ENCODE results near the gene MFAP5. TPM values are rescaled to one million over a fixed set of nuclear protein-coding genes. Genes with fewer than 3 reads are reported as not detected.

MFAP5 gene, protein sequence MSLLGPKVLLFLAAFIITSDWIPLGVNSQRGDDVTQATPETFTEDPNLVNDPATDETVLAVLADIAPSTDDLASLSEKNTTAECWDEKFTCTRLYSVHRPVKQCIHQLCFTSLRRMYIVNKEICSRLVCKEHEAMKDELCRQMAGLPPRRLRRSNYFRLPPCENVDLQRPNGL
- total RNA-seq: not detected

DNA sequence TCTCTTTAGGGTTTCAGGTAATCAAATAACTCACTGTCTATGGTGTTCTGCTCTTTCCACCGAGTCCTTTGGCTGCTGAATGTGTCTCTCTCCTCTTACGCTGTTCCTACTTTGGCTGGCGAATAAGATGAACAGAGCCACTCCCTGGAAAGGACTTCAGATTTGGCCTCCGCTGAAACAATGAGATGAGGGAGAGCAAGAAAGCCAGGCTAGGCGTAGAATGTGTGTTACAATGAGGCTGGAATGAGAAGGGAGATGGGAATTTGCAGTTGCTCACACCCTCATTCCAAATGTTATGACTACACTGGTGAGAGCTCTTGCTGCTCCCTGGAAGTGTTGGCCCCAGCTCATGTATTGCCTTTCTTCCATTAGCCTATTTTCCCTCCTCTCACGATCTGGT lies at the start of gene MFAP5:
TSS of gene MFAP5 (minus strand) at position 234 of the 400 bp plus-strand sequence. CDS start 722 bp downstream, outside the sequence.
- no peak for DNase-seq
- POLR2A ChIA-PET: no interaction called here
- Mint-ChIP-seq H3K36me3 (ENCODE audit: low read depth) (no peaks in the 10 kb centered on the region), H3K27me3 (peaks cover 12% of the 10 kb centered on the region), H3K4me1 (no peaks in the 10 kb centered on the region), H3K4me3 (no peak within 1 kb of the TSS), H3K27ac (no peak within 1 kb of the TSS), H3K9me3 (no peaks in the 10 kb centered on the region)
- CTCF ChIA-PET: interaction anchor here (1.5 kb wide), 1 partner anchor 227 kb away, joined by 3 read pairs; no protein-coding TSS in a partner anchor

DNA sequence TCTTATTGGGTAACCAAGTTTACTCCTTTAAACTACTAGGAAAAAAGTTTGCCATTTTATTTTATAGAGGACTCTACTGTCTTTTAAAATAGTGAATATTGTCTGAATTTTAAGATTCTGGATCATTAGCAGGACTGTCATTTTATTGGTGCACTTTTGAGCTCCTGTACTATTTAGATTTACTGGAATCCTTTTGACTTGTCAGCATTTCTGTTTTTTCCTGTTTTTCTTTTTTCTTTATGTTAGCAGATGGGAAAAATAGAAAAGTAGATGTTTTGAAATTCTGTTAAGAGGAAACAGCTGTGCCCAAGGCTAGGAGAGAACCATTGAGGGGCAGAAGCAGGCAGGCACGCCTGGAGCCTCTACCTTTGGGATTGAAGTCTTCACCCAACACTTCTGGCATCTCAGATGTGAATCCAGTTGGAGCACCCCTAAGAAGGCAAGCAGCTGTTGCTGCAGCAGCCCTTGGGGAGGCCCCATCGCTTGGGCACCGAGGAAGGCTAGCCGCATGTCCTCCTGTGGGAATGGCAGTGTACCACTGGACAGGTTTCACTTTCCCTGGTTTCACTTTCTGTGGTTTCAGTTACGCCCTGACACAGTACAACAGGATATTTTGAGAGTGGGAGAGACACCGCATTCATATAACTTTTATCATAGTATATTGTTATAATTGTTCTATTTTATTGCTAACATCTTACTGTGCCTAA lies 46.7 kb upstream of the MFAP5 start:
- no peak for DNase-seq
- ChIA-PET POLR2A (no interaction called here), CTCF (interaction anchor here (0.7 kb wide), 1 partner anchor 52 kb away, joined by 3 read pairs; no protein-coding TSS in a partner anchor)
- no peak overlapping the region for H3K27ac Mint-ChIP-seq
- H3K36me3 Mint-ChIP-seq (ENCODE audit: low read depth): no peaks in the 10 kb centered on the region
- no peak overlapping the region for H3K4me3 Mint-ChIP-seq
- no peaks in the 10 kb centered on the region for H3K27me3 Mint-ChIP-seq
- no peaks in the 10 kb centered on the region for H3K9me3 Mint-ChIP-seq
- H3K4me1 Mint-ChIP-seq: no peaks in the 10 kb centered on the region

DNA sequence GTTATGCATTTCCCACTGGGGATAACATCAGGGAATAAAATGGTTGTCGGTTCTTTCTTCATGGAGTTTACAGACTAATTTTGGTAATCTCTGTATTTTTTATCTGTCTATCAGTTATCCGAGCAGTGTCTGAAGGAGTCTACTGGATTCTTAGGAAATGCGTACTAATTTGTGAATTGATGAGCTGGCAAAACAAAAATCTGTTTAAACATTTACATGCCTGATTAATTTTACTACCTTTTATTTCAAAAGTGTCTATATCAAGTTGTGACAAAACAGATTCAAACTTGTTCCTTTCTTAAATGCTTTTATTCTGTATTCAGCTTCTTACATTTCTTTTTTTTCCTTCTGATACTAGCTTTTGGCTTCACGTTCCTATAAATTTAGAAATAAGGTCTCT lies 39.5 kb upstream of the MFAP5 start:
- no peaks in the 10 kb centered on the region for H3K9me3 Mint-ChIP-seq
- no peaks in the 10 kb centered on the region for H3K36me3 Mint-ChIP-seq (ENCODE audit: low read depth)
- ChIA-PET POLR2A (no interaction called here), CTCF (interaction anchor here (1.1 to 1.3 kb wide), 2 partner anchors 250 to 348 kb away, joined by 3 read pairs; no protein-coding TSS in a partner anchor)
- peaks cover 30% of the 10 kb centered on the region for H3K27me3 Mint-ChIP-seq
- H3K4me1 Mint-ChIP-seq: peaks cover 12% of the 10 kb centered on the region
- no peak overlapping the region for H3K4me3 Mint-ChIP-seq
- no peak for DNase-seq
- no peak overlapping the region for H3K27ac Mint-ChIP-seq

DNA sequence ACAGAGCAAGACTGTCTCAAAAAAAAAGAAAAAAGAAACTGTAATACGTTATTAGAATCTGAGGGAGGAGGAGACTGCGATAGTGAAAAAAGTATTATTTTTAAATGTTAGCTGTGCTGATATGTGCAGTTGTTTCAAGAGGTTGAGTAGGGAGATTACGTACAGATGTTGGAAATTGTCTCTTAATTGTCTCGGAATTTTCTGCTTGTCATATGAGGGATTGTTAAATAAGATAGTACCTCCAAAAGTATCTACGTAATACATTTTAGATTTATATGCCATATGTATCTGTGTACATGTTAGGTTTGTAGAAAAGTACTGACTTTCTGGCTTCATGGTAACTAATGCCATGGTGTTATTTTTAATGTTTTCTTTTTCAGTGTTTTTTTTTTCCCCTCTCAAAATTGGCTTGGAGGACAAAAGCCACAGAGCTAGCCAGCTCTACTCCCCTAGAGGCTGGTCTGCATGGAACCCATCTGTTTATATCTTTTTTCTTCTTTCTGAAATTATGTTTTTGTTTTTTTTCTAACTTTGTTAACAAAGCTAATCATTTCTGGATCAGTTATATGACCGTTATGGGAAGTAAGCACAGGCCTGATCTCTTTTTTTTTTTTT lies 38.5 kb upstream of the MFAP5 start:
- H3K27me3 Mint-ChIP-seq: peaks cover 37% of the 10 kb centered on the region
- no peak for DNase-seq
- peaks cover 14% of the 10 kb centered on the region for H3K4me1 Mint-ChIP-seq
- no peaks in the 10 kb centered on the region for H3K9me3 Mint-ChIP-seq
- POLR2A ChIA-PET: no interaction called here
- H3K4me3 Mint-ChIP-seq: no peak overlapping the region
- H3K36me3 Mint-ChIP-seq (ENCODE audit: low read depth): no peaks in the 10 kb centered on the region
- CTCF ChIA-PET: interaction anchor here (0.7 to 1.1 kb wide), 2 partner anchors 251 to 592 kb away, joined by 3 read pairs; no protein-coding TSS in a partner anchor
- H3K27ac Mint-ChIP-seq: no peak overlapping the region

DNA sequence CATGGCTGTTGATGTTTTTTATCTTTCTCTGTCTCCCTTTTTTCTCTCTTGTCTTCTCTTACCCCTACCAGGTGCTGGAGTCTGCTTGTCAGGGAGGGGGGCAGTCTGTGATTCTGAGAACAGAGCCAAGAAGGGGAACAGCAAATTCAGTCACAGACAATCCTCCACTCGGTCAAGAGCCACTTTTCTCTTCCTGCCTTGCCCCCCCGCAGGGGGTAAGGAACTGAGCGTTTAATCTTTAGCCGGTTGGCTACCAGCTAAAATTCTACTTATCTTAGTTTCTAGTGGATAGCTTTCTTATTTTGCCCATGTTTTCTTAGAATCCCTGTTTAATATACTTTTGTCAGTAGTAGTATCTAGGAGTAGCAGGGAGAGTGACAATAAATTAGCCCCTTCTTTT lies 37.1 kb upstream of the MFAP5 start:
- no peaks in the 10 kb centered on the region for H3K9me3 Mint-ChIP-seq
- peaks cover 14% of the 10 kb centered on the region for H3K4me1 Mint-ChIP-seq
- H3K36me3 Mint-ChIP-seq (ENCODE audit: low read depth): no peaks in the 10 kb centered on the region
- ChIA-PET CTCF (no interaction called here), POLR2A (no interaction called here)
- DNase-seq: no peak
- peak overlapping the region; percentile 8 for H3K4me3 Mint-ChIP-seq
- H3K27me3 Mint-ChIP-seq: peaks cover 39% of the 10 kb centered on the region
- no peak overlapping the region for H3K27ac Mint-ChIP-seq

DNA sequence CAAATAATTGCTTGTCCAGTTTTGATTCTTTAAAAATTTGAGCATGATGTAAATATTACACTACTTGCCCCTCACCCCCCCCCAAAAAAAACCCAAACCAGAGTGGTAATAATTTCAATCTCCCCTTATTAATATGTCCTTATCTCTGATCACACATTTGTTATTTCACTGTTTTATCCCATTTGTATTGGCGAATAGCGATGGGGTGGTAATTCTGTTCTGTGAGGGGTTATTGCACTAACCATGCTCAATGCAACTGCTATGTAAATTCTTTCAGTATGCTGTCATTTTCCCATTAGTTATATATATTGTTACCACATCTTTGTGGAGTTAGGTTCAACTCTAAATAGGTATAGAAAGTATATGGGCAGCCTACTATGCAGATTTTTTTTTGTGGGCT lies 36.3 kb upstream of the MFAP5 start:
- Mint-ChIP-seq H3K4me3 (peak overlapping the region; percentile 86), H3K36me3 (ENCODE audit: low read depth) (no peaks in the 10 kb centered on the region), H3K27me3 (peaks cover 39% of the 10 kb centered on the region), H3K27ac (no peak overlapping the region), H3K4me1 (peaks cover 14% of the 10 kb centered on the region), H3K9me3 (no peaks in the 10 kb centered on the region)
- POLR2A ChIA-PET: no interaction called here
- DNase-seq: no peak
- CTCF ChIA-PET: no interaction called here

DNA sequence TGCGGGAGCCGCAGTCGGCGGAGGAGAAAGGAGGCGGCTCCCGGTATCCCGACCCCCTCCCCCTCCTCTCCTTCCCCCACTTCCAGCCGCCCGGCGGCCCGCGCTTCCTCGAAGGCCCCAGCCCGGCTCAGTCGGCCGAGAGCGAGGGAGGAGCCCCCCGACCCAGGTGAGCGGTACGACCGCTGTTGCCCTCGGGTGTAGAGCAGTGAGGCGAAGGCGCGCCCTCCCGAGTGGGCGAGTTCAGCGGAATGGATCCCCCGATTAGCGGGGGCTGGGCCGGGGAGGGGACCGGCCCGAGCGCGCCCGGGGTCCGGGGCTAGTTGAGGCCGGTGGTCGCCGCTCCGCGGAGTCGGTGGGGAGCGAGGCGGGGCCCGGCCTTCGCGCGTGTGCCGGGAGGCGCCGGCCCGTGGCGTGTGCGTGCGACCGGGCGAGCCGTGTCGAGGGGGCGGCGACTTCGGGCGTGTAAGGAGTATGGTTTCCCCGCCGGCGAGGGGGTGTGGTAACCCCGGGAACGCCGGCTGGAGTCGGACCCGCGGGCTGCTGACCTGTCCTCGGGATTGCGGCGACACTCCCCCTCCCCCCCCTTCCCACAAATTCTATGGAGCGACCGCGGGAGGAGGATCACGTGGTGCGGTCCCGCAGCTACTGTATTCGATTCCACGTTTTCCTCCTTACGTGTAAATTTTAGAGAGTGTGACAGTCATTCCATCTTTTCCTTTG lies 35.7 kb upstream of the MFAP5 start:
- H3K27ac Mint-ChIP-seq: no peak overlapping the region
- peak overlapping the region; percentile 86 for H3K4me3 Mint-ChIP-seq
- peak; percentile 25 for DNase-seq
- CTCF ChIA-PET: no interaction called here
- no peaks in the 10 kb centered on the region for H3K36me3 Mint-ChIP-seq (ENCODE audit: low read depth)
- POLR2A ChIA-PET: interaction anchor here (0.9 to 2.1 kb wide), 2 partner anchors 11 to 50 kb away, joined by 3 to 5 read pairs; no protein-coding TSS in a partner anchor
- H3K4me1 Mint-ChIP-seq: peaks cover 14% of the 10 kb centered on the region
- peaks cover 39% of the 10 kb centered on the region for H3K27me3 Mint-ChIP-seq
- no peaks in the 10 kb centered on the region for H3K9me3 Mint-ChIP-seq

DNA sequence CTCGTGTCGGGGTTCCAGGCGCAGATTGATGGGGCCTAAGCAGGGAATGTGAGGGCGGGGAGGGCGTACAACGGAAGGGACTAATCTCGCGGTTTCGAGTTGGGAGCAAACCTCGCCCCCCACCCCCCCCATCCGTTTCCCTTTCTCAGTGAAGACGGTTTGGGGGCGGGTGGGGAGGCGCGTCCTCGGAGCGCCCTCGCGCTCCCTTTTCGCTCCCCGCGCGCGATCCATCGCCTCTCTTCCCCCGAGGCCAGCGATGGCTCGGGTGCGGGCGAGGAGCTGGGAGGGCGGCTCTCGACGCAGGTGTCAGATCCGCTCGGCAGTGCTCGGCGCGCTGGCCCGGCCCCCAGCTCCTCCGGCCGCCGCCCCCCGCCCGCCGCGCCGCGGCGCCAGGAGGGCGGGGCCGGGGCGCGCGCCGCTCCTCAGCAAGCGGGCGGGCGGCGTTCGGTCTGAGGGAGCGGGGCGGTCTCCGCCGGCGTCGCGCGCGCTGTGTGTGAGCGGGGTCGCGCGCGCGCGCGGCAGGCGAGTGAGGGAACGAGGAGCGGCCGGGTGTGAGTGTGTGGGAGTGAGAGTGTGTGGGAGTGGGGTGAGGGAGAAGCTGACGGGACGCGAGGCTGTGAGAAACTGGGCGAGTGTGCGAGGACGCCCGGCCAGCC lies 35.0 kb upstream of the MFAP5 start, which contains the start of gene RIMKLB:
TSS of gene RIMKLB (plus strand) at position 516 of the 656 bp plus-strand sequence. CDS start 15,876 bp downstream, outside the sequence.
- CTCF ChIA-PET: no interaction called here
- peak; percentile 62 for DNase-seq
- H3K27ac Mint-ChIP-seq: no peak within 1 kb of the TSS
- POLR2A ChIA-PET: interaction anchor here (0.9 to 2.1 kb wide), 2 partner anchors 10 to 49 kb away, joined by 3 to 5 read pairs; no protein-coding TSS in a partner anchor
- H3K4me1 Mint-ChIP-seq: peaks cover 14% of the 10 kb centered on the region
- H3K4me3 Mint-ChIP-seq: peak within 1 kb of the TSS; percentile 86
- peaks cover 39% of the 10 kb centered on the region for H3K27me3 Mint-ChIP-seq
- no peaks in the 10 kb centered on the region for H3K36me3 Mint-ChIP-seq (ENCODE audit: low read depth)
- no peaks in the 10 kb centered on the region for H3K9me3 Mint-ChIP-seq

DNA sequence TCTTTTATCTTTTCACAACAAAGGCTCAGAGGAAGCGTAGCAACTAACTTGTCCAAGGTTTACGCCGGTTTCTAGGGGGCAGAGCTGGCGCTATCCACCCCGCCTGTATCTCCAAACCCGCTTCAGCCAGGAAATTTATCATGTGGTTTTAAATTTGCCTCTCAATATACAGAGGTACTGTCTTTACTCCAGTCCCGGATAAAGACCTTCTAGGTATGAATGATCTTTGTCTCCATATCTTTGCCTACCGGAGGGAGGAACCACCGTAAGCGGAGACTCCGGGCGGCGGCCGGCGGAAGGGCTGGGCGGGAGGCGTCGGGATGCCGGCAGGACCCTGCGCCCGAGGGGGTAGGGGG lies 34.5 kb upstream of the MFAP5 start:
- Mint-ChIP-seq H3K27ac (no peak overlapping the region), H3K4me3 (peak overlapping the region; percentile 86)
- POLR2A ChIA-PET: interaction anchor here (0.9 to 2.1 kb wide), 2 partner anchors 10 to 49 kb away, joined by 3 to 5 read pairs; no protein-coding TSS in a partner anchor

DNA sequence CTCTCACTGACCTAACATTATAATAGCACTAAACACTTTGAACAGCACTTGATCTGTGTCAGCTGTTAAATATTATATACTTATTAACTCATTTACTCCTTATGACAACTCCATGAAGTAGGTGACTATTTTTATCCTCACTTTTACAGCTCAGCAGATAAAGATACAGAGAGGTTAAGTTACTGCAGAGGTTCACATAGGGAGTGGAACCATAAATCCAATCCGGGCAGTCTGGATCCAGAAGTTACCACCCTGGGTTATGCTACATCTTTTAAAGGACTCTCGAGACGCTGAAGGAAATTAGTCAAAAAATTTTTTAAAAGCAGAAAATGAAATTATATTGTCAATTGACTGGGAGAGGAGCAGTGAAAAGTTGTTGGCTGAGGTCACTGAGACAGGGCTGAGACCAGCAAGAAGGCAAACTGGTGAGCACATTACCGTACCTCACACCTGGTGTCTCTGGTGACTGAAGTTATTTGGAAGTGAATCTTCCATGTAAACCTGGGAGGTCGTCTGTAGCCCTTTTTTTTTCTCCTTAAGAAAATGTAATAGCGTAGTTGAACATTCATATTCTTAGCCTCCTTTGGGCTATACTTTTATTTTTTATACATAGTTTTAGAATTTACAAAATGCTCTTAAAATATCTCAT lies 33.9 kb upstream of the MFAP5 start:
- no peak for DNase-seq
- Mint-ChIP-seq H3K4me3 (peak overlapping the region; percentile 86), H3K36me3 (ENCODE audit: low read depth) (no peaks in the 10 kb centered on the region), H3K4me1 (peaks cover 14% of the 10 kb centered on the region), H3K27me3 (peaks cover 41% of the 10 kb centered on the region), H3K27ac (no peak overlapping the region), H3K9me3 (no peaks in the 10 kb centered on the region)
- CTCF ChIA-PET: no interaction called here
- POLR2A ChIA-PET: interaction anchor here (2.1 kb wide), 1 partner anchor 9 kb away, joined by 5 read pairs; no protein-coding TSS in a partner anchor

More for the DNA sequence above, 34.5 kb upstream of the MFAP5 start:
- Mint-ChIP-seq H3K36me3 (ENCODE audit: low read depth) (no peaks in the 10 kb centered on the region), H3K4me1 (peaks cover 14% of the 10 kb centered on the region), H3K9me3 (no peaks in the 10 kb centered on the region), H3K27me3 (peaks cover 40% of the 10 kb centered on the region)
- CTCF ChIA-PET: no interaction called here
- DNase-seq: no peak

DNA sequence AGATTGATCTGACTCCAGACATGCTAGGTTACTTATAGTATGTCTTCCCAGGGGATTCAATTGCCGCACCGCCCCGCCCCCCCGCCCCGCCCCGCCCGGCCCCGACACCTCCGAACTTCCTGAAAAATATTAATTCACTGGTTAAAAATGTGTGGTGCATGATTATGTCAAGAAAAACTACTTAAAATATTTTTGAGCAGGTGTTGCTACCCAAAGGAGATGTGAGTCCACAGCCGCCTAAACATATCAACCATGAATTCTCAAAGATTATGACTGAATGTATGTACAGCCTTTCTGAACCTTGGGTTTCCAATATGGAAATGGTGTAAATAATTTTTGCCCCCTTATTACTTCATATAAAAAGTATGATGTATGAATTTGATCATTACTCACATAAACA lies 32.5 kb upstream of the MFAP5 start:
- no peaks in the 10 kb centered on the region for H3K36me3 Mint-ChIP-seq (ENCODE audit: low read depth)
- ChIA-PET POLR2A (no interaction called here), CTCF (interaction anchor here (0.7 to 0.9 kb wide), 3 partner anchors 13 to 342 kb away, joined by 3 to 4 read pairs (median 3); no protein-coding TSS in a partner anchor)
- peaks cover 14% of the 10 kb centered on the region for H3K4me1 Mint-ChIP-seq
- no peak for DNase-seq
- H3K27me3 Mint-ChIP-seq: peaks cover 33% of the 10 kb centered on the region
- H3K4me3 Mint-ChIP-seq: no peak overlapping the region
- H3K27ac Mint-ChIP-seq: no peak overlapping the region
- H3K9me3 Mint-ChIP-seq: no peaks in the 10 kb centered on the region

DNA sequence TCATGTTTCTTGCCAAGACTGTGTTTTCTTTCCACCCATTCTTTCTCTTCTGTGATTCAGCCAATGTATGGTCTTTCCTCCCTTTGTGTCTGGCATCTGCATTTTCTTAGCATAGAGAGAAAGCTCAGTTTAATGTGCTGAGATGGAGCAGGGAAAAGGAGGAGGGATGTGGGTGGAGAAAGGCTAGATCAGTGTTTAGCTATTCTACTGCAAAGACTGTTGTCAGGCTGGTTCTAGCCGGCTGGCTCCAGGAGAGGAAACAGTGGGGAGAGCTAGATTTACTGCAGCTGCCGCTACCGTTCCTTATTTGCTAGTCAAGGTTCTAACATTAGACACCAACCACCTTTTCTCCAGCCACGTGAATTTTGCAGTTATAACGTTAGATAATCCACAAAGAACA lies 29.9 kb upstream of the MFAP5 start:
- Mint-ChIP-seq H3K4me1 (peaks cover 3% of the 10 kb centered on the region), H3K36me3 (ENCODE audit: low read depth) (no peaks in the 10 kb centered on the region), H3K9me3 (no peaks in the 10 kb centered on the region), H3K27ac (no peak overlapping the region), H3K27me3 (peaks cover 20% of the 10 kb centered on the region), H3K4me3 (no peak overlapping the region)
- CTCF ChIA-PET: no interaction called here
- POLR2A ChIA-PET: no interaction called here
- DNase-seq: no peak
